H1 (cell line): ENCODE results near the gene TSR1. TPM values are rescaled to one million over a fixed set of nuclear protein-coding genes. Genes with fewer than 3 reads are reported as not detected.

Experiments
- CTCF ChIA-PET: fragments of 300-600 bp; sonication (Branson Sonifier 250); formaldehyde crosslinking; loops from one replicate; lab custom pipeline; 2021; ENCODE audit not compliant: partially characterized antibody; lab: Charles Lee
- POLR2A ChIA-PET: fragments of 300-600 bp; sonication (Branson Sonifier 250); formaldehyde crosslinking; loops from one replicate; lab custom pipeline; 2021; ENCODE audit warnings: inconsistent platforms; ENCODE audit not compliant: partially characterized antibody; lab: Charles Lee
- DNase-seq, 2 experiments: peaks; one replicate each; pipeline versions ENCODE4 v3.0.0 to v3.0.0-alpha.2; 2010 to 2022; ENCODE audit warnings: low spot score in 2 of 2, low read depth in 1 of 2, mixed read lengths in 1 of 2
- FAIRE-seq: peaks from 2 replicates; lab custom pipeline; 2011; peaks lifted over from hg19 to GRCh38; lab: Jason Lieb, UNC
- H2AFZ ChIP-seq: 2 replicates; pipeline ENCODE4 v1.8.1; 2012; ENCODE audit warnings: low read length, inconsistent platforms
- H2AK5ac ChIP-seq: 2 replicates; pipeline ENCODE4 v1.6.1; 2013; ENCODE audit warnings: low read depth, low read length
- H2BK120ac ChIP-seq: replicated peaks from 2 replicates; pipeline ENCODE3; 2013; ENCODE audit warnings: low read depth, low read length, inconsistent platforms
- H2BK12ac ChIP-seq: 2 replicates; pipeline ENCODE4 v1.6.1; 2013; ENCODE audit warnings: low read depth, low read length
- H2BK15ac ChIP-seq: 2 replicates; pipeline ENCODE4 v1.6.1; 2013; ENCODE audit warnings: low read length
- H2BK20ac ChIP-seq: 2 replicates; pipeline ENCODE4 v1.6.1; 2013; ENCODE audit warnings: low read length
- H2BK5ac ChIP-seq: 2 replicates; pipeline ENCODE4 v1.6.1; 2013; ENCODE audit warnings: low read depth, low read length
- H3K14ac ChIP-seq: 2 replicates; pipeline ENCODE4 v1.6.1; 2013; ENCODE audit warnings: inconsistent platforms; ENCODE audit not compliant: insufficient read length
- H3K18ac ChIP-seq: 2 replicates; pipeline ENCODE4 v1.6.1; 2013; ENCODE audit warnings: low read length; ENCODE audit errors: extremely low read depth
- H3K23ac ChIP-seq: 2 replicates; pipeline ENCODE4 v1.6.1; 2013; ENCODE audit warnings: inconsistent platforms; ENCODE audit not compliant: insufficient read length
- H3K23me2 ChIP-seq: 2 replicates; pipeline ENCODE4 v1.6.1; 2013; ENCODE audit warnings: low read depth, low read length
- H3K27ac ChIP-seq: 2 replicates; pipeline ENCODE4 v1.6.1; 2011; ENCODE audit warnings: low read depth, low read length, inconsistent platforms
- H3K27me3 ChIP-seq, 4 experiments: replicated peaks in 1 of 4; 1 replicate in 1 of 4; 2 replicates in 3 of 4; pipeline versions ENCODE4 v1.6.1 to v1.8.1; 2011 to 2013; ENCODE audit warnings: low read length in 3 of 4, mild to moderate bottlenecking in 3 of 4, inconsistent platforms in 2 of 4, mixed read lengths in 2 of 4, moderate library complexity in 1 of 4; ENCODE audit not compliant: control insufficient read depth in 3 of 4, insufficient read depth in 3 of 4; ENCODE audit errors: extremely low read depth in 1 of 4
- H3K36me3 ChIP-seq, 4 experiments: 2 replicates each; pipeline versions ENCODE4 v1.6.1 to v1.8.1; 2011 to 2013; ENCODE audit warnings: mild to moderate bottlenecking in 4 of 4, low read length in 3 of 4, moderate library complexity in 2 of 4, control low read depth in 1 of 4, inconsistent platforms in 1 of 4; ENCODE audit not compliant: insufficient read depth in 4 of 4, control insufficient read depth in 2 of 4
- H3K4ac ChIP-seq: replicated peaks from 2 replicates; pipeline ENCODE3; 2013; ENCODE audit warnings: low read length, low read depth, mixed read lengths, inconsistent platforms; ENCODE audit not compliant: insufficient read length
- H3K4me1 ChIP-seq, 4 experiments: replicated peaks in 1 of 4; 1 replicate in 1 of 4; 2 replicates in 3 of 4; pipeline versions ENCODE4 v1.6.1 to v1.8.1; 2011 to 2013; ENCODE audit warnings: low read length in 3 of 4, inconsistent platforms in 2 of 4, mixed read lengths in 1 of 4; ENCODE audit not compliant: insufficient read depth in 4 of 4, control insufficient read depth in 3 of 4
- H3K4me2 ChIP-seq, 2 experiments: 2 replicates each; pipeline versions ENCODE4 v1.6.1 to v1.8.1; 2011 to 2013; ENCODE audit warnings: low read depth in 2 of 2, low read length in 2 of 2, control low read depth in 1 of 2, inconsistent platforms in 1 of 2, mild to moderate bottlenecking in 1 of 2; ENCODE audit not compliant: insufficient read depth in 1 of 2
- H3K4me3 ChIP-seq, 4 experiments: fragments of 200-600, 300-600 bp in 1 of 4; sonication (generic), shearing (Covaris generic), sonication (Bioruptor Twin) in 1 of 4; 2 replicates each; pipeline versions ENCODE4 v1.5.1 to v1.8.1; 2011 to 2016; ENCODE audit warnings: low read length in 4 of 4, low read depth in 3 of 4, control low read depth in 2 of 4, inconsistent platforms in 2 of 4, mild to moderate bottlenecking in 2 of 4, mixed read lengths in 1 of 4, moderate library complexity in 1 of 4; ENCODE audit not compliant: insufficient read depth in 2 of 4; ENCODE audit errors: extremely low read depth in 1 of 4
- H3K56ac ChIP-seq: replicated peaks from 2 replicates; pipeline ENCODE3; 2013; ENCODE audit warnings: low read depth, mild to moderate bottlenecking, mixed read lengths, low read length, inconsistent platforms; ENCODE audit not compliant: insufficient read length
- H3K79me1 ChIP-seq: 2 replicates; pipeline ENCODE4 v1.6.1; 2013; ENCODE audit warnings: low read depth, low read length, control low read depth
- H3K79me2 ChIP-seq, 2 experiments: 2 replicates each; pipeline versions ENCODE4 v1.6.1 to v1.8.1; 2012 to 2013; ENCODE audit warnings: low read length in 2 of 2, mild to moderate bottlenecking in 2 of 2, inconsistent platforms in 1 of 2; ENCODE audit not compliant: insufficient read depth in 2 of 2, control insufficient read depth in 1 of 2
- H3K9ac ChIP-seq, 4 experiments: replicated peaks in 1 of 4; 1 replicate in 1 of 4; 2 replicates in 3 of 4; pipeline versions ENCODE4 v1.6.1 to v1.8.1; 2011 to 2013; ENCODE audit warnings: low read depth in 3 of 4, low read length in 3 of 4, control low read depth in 2 of 4, mild to moderate bottlenecking in 2 of 4, moderate library complexity in 2 of 4, inconsistent platforms in 1 of 4; ENCODE audit errors: extremely low read depth in 1 of 4
- H3K9me3 ChIP-seq, 2 experiments: 2 replicates each; pipeline versions ENCODE4 v1.6.1 to v1.8.1; 2012 to 2013; ENCODE audit warnings: mild to moderate bottlenecking in 2 of 2, moderate library complexity in 2 of 2, control low read depth in 1 of 2, inconsistent platforms in 1 of 2, low read depth in 1 of 2, low read length in 1 of 2, mixed read lengths in 1 of 2; ENCODE audit not compliant: insufficient read depth in 2 of 2
- H4K20me1 ChIP-seq, 2 experiments: replicated peaks in 1 of 2; 2 replicates each; pipeline versions ENCODE3 to v1.8.1; 2011 to 2013; ENCODE audit warnings: inconsistent platforms in 2 of 2, low read length in 2 of 2, mild to moderate bottlenecking in 1 of 2; ENCODE audit not compliant: insufficient read depth in 2 of 2, control insufficient read depth in 1 of 2
- H4K5ac ChIP-seq: 2 replicates; pipeline ENCODE4 v1.6.1; 2013; ENCODE audit warnings: low read length, low read depth, mixed read lengths, inconsistent platforms; ENCODE audit not compliant: insufficient read length
- H4K8ac ChIP-seq: 2 replicates; pipeline ENCODE4 v1.8.0; 2013; ENCODE audit warnings: mild to moderate bottlenecking, moderate library complexity, low read length, inconsistent platforms; ENCODE audit not compliant: insufficient read depth; ENCODE audit errors: extremely low read depth
- H4K91ac ChIP-seq: replicated peaks from 2 replicates; pipeline ENCODE3; 2013; ENCODE audit warnings: low read length, mixed read lengths, inconsistent platforms; ENCODE audit not compliant: insufficient read length
- FOSL1 ChIP-seq: IDR thresholded peaks from 2 replicates; pipeline ENCODE4 v1.6.1; 2011; ENCODE audit warnings: mild to moderate bottlenecking, low read depth, low read length, moderate library complexity; ENCODE audit not compliant: insufficient read depth
- KDM4A ChIP-seq: IDR thresholded peaks from one replicate; pipeline ENCODE4 v1.7.1; 2012; ENCODE audit warnings: low read depth, mild to moderate bottlenecking, moderate library complexity, low read length, inconsistent platforms; ENCODE audit not compliant: severe bottlenecking
- KDM5A ChIP-seq: fragments of 200-600 bp; IDR thresholded peaks from 2 replicates; pipeline ENCODE4 v1.7.1; 2012; ENCODE audit warnings: mild to moderate bottlenecking, low read length, inconsistent platforms, mixed read lengths
- RNF2 ChIP-seq: fragments of 200-900, 300-1000 bp; sonication (generic); IDR thresholded peaks from 2 replicates; pipeline ENCODE4 v1.7.1; 2016; ENCODE audit warnings: borderline replicate concordance, low read depth, mild to moderate bottlenecking, antibody characterized with exemption, low read length; ENCODE audit not compliant: poor library complexity, severe bottlenecking; ENCODE audit errors: missing control alignments
- SIRT6 ChIP-seq: IDR thresholded peaks from one replicate; pipeline ENCODE4 v1.7.1; 2012; ENCODE audit warnings: low read length, inconsistent platforms
- SP1 ChIP-seq: IDR thresholded peaks from 2 replicates; pipeline ENCODE4 v1.6.1; 2011; ENCODE audit warnings: low read depth, low read length
- WGBS, 2 experiments: shearing (Covaris generic) in 1 of 2; methylation state at CpG; one replicate each; pipeline versions ENCODE4 v1.1.6 to v1.1.7; 2013 to 2015; ENCODE audit warnings: low lambda C conversion rate in 2 of 2, mixed read lengths in 2 of 2, inconsistent platforms in 1 of 2, low coverage in 1 of 2, missing lambda C conversion rate in 1 of 2; ENCODE audit not compliant: insufficient replicate concordance in 2 of 2, insufficient coverage in 1 of 2, insufficient read length in 1 of 2; ENCODE audit errors: extremely low coverage in 1 of 2, missing lambda C conversion rate in 1 of 2; 5-methylcytosine and 5-hydroxymethylcytosine counted together
- polyA plus RNA-seq, 7 experiments: library from polyadenylated mRNA; depleted of rRNA in 3 of 7; stranded (reverse) in 5 of 7; unstranded in 2 of 7; fragments of >200 nt in 5 of 7; fragments of 200-250 nt in 2 of 7; gene quantifications; 1 replicate in 5 of 7; 2 replicates in 1 of 7; 4 replicates in 1 of 7; pipeline versions ENCODE4 v1.2.1 to v1.2.3, GENCODE V29; 2011 to 2013; ENCODE audit warnings: missing spikeins in 2 of 7, mixed read lengths in 2 of 7
- total RNA-seq: library from RNA; stranded (reverse); fragmentation: NEBNext Ultra II Directional; extraction: Animal tissue kit (Norgen Biotek cat#: 25700); gene quantifications from 2 replicates; pipeline ENCODE4 v1.2.1, GENCODE V29; 2021

Gene TSR1
- total and polyA plus RNA-seq, 2 of the 8 experiments (the other 6 are each of a cell fraction or from before 2014, with no cell fraction given), result 14.5 to 69.7 TPM

GRCh38 chr17:2283302-2283701, 53.0 kb downstream of the TSR1 start:
- DNase-seq (no peak), FAIRE-seq (no peak)
- no peak overlapping the region for H2BK15ac ChIP-seq
- H3K14ac ChIP-seq, result no peak overlapping the region
- TF ChIP-seq SIRT6, result no peak
- no peak for TF ChIP-seq RNF2
- no peak for TF ChIP-seq KDM4A
- TF ChIP-seq SP1, result no peak
- TF ChIP-seq FOSL1, result no peak
- no peak for TF ChIP-seq KDM5A
- H2AFZ ChIP-seq, result no peak overlapping the region
- no peak overlapping the region for H3K4me2 ChIP-seq
- no peak overlapping the region for H3K4ac ChIP-seq
- H3K79me1 ChIP-seq, result no peaks in the 10 kb centered on the region
- no peak overlapping the region for H3K23ac ChIP-seq
- no peak overlapping the region for H3K9ac ChIP-seq
- H4K5ac ChIP-seq, result no peak overlapping the region
- no peak overlapping the region for H2AK5ac ChIP-seq
- ChIA-PET POLR2A (interaction anchor here (0.6 to 2.3 kb wide), 3 partner anchors 19 to 228 kb away, joined by 3 to 6 read pairs (median 4); no protein-coding TSS in a partner anchor), CTCF (interaction anchor here (0.7 to 3.7 kb wide), 22 partner anchors 9 to 401 kb away, joined by 3 to 17 read pairs (median 3); partner anchors contain the start of gene HIC1)
- no peak overlapping the region for H3K56ac ChIP-seq
- H3K4me3 ChIP-seq, result no peak overlapping the region
- H3K36me3 ChIP-seq, result peaks cover 0 to 31% (median 22%) of the 10 kb centered on the region in 4 experiments; a peak in 7 of 8 replicates
- WGBS, 2 experiments, result 94% methylated on average over 7 of the region's 7 CpGs; no CpG with 5 or more reads in 1 of the 2 experiments
- H3K23me2 ChIP-seq, result no peaks in the 10 kb centered on the region
- no peak overlapping the region for H3K27ac ChIP-seq
- no peaks in the 10 kb centered on the region for H3K27me3 ChIP-seq
- H4K91ac ChIP-seq, result no peak overlapping the region
- no peak overlapping the region for H2BK20ac ChIP-seq
- H4K8ac ChIP-seq, result no peak overlapping the region
- no peak overlapping the region for H2BK12ac ChIP-seq
- no peaks in the 10 kb centered on the region; a peak in 1 of 7 replicates for H3K4me1 ChIP-seq
- H2BK5ac ChIP-seq, result no peak overlapping the region
- H3K18ac ChIP-seq, result no peak overlapping the region
- H2BK120ac ChIP-seq, result no peak overlapping the region
- H4K20me1 ChIP-seq, result peaks cover 2 to 4% of the 10 kb centered on the region in 2 experiments
- no peaks in the 10 kb centered on the region for H3K9me3 ChIP-seq
- no peaks in the 10 kb centered on the region for H3K79me2 ChIP-seq
